ENCODE results near the gene EFL1. TPM values are rescaled to one million over a fixed set of nuclear protein-coding genes. Genes with fewer than 3 reads are reported as not detected.
"Not testable (repeated sequence)": the region's sequence is repeated elsewhere in the genome, so short reads cannot be mapped to it uniquely, and the experiment has no call there.

EFL1 gene
- total RNA-seq, 1 experiment from 2014 or later: 17.2 TPM

DNA sequence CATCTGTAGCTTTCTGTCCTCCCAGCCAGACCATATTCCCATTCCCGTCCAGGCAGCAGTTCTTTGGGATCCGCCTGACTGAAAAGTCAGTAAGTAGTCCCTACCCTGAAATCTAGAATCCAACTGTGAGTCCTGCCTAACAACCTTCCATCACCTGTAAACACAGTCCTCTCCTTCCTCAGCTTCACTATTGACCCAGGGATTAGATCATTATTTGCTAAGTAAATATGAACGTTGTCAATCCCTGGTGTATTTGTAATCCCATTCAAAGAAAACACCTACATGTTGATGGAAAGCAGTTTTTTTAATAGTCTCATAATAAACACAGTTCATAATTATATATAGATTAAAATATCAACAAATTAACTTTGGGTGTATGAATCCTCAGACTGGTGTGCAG lies 816 bp upstream of the EFL1 start:
- ChIA-PET POLR2A (ENCODE audit: unreplicated experiment) (no interaction called here), CTCF (no interaction called here)
- intact Hi-C loops (cut with micrococcal nuclease; ENCODE audit: unreplicated experiment): no loop called here
- peak overlapping the region; percentile 79 for H2AFZ ChIP-seq
- H3K9me2 ChIP-seq (ENCODE audit: insufficient read depth): no peaks in the 10 kb centered on the region
- H3F3A ChIP-seq (ENCODE audit: insufficient read depth, low read depth): peaks cover 12% of the 10 kb centered on the region; the same call in 1 of the 2 replicates
- no peaks in the 10 kb centered on the region for H4K20me1 ChIP-seq (ENCODE audit: insufficient read depth)
- peaks cover 8% of the 10 kb centered on the region; the same call in 1 of the 2 replicates for H3K36me3 ChIP-seq (ENCODE audit: low read depth)
- peak overlapping the region; percentile 87 for H3K4me2 ChIP-seq
- no peaks in the 10 kb centered on the region for H3K9me3 ChIP-seq (ENCODE audit: insufficient read depth, low read depth)
- peak overlapping the region; percentile 58 for H3K4me3 ChIP-seq
- H3K4me1 ChIP-seq (replicated peaks; ENCODE audit: insufficient read depth): peaks cover 17% of the 10 kb centered on the region
- no peaks in the 10 kb centered on the region for H3K27me3 ChIP-seq (ENCODE audit: insufficient read depth, low read depth)
- H3K79me2 ChIP-seq (ENCODE audit: low read depth): peaks cover 25% of the 10 kb centered on the region
- TF ChIP-seq EZH2 (IDR thresholded peaks at IDR 0.05; ENCODE audit: low read depth) (no peak), CTCF (conservative IDR thresholded peaks at IDR 0.05) (no peak)
- BruUV-seq (replicated peaks): no TSS peak
- no peak overlapping the region for H3K27ac ChIP-seq
- DNase-seq: peak in 1 of 2 experiments; percentile 83

GRCh38 chr15:82261566-82262421 lies 740 bp downstream of the EFL1 start:
- H3K9me3 ChIP-seq (ENCODE audit: insufficient read depth, low read depth); H4K20me1 ChIP-seq (ENCODE audit: insufficient read depth); POLR2A ChIA-PET (ENCODE audit: unreplicated experiment); H3K36me3 ChIP-seq (ENCODE audit: low read depth); CTCF ChIA-PET; H3K9me2 ChIP-seq (ENCODE audit: insufficient read depth); intact Hi-C loops (cut with micrococcal nuclease; ENCODE audit: unreplicated experiment); H3K27me3 ChIP-seq (ENCODE audit: insufficient read depth, low read depth): not testable (repeated sequence)
- TSS peak; percentile 34 for BruUV-seq (replicated peaks)
- Histone ChIP-seq H3K27ac (peak overlapping the region; percentile 47), H3K4me3 (peak overlapping the region; percentile 58), H3K4me1 (replicated peaks; ENCODE audit: insufficient read depth) (peaks cover 17% of the 10 kb centered on the region), H2AFZ (peak overlapping the region; percentile 79), H3F3A (ENCODE audit: insufficient read depth, low read depth) (peaks cover 12% of the 10 kb centered on the region; the same call in 1 of the 2 replicates), H3K4me2 (peak overlapping the region; percentile 87), H3K79me2 (ENCODE audit: low read depth) (peaks cover 25% of the 10 kb centered on the region)
- DNase-seq: peak; percentile 37 to 59

GRCh38 chr15:82248261-82248660 lies 14.3 kb downstream of the EFL1 start:
- H4K20me1 ChIP-seq (ENCODE audit: insufficient read depth); H3K36me3 ChIP-seq (ENCODE audit: low read depth); H3K27me3 ChIP-seq (ENCODE audit: insufficient read depth, low read depth); intact Hi-C loops (cut with micrococcal nuclease; ENCODE audit: unreplicated experiment); H3K4me2 ChIP-seq; DNase-seq; H3K4me3 ChIP-seq; H3K9me2 ChIP-seq (ENCODE audit: insufficient read depth); H3K4me1 ChIP-seq (replicated peaks; ENCODE audit: insufficient read depth); H2AFZ ChIP-seq; BruUV-seq (replicated peaks); H3F3A ChIP-seq (ENCODE audit: insufficient read depth, low read depth); H3K9me3 ChIP-seq (ENCODE audit: insufficient read depth, low read depth); H3K79me2 ChIP-seq (ENCODE audit: low read depth); H3K27ac ChIP-seq; POLR2A ChIA-PET (ENCODE audit: unreplicated experiment): not testable (repeated sequence)
- CTCF ChIA-PET: interaction anchor here (0.7 kb wide), 1 partner anchor 1467 kb away, joined by 4 read pairs; no protein-coding TSS in a partner anchor

- H3K36me3 ChIP-seq (ENCODE audit: low read depth); H3F3A ChIP-seq (ENCODE audit: insufficient read depth, low read depth); H2AFZ ChIP-seq; intact Hi-C loops (cut with micrococcal nuclease; ENCODE audit: unreplicated experiment); BruUV-seq (replicated peaks); DNase-seq; H3K79me2 ChIP-seq (ENCODE audit: low read depth); H3K4me3 ChIP-seq; H3K9me2 ChIP-seq (ENCODE audit: insufficient read depth); H3K4me1 ChIP-seq (replicated peaks; ENCODE audit: insufficient read depth); H3K4me2 ChIP-seq; H3K9me3 ChIP-seq (ENCODE audit: insufficient read depth, low read depth); H4K20me1 ChIP-seq (ENCODE audit: insufficient read depth); H3K27ac ChIP-seq; POLR2A ChIA-PET (ENCODE audit: unreplicated experiment); CTCF ChIA-PET; H3K27me3 ChIP-seq (ENCODE audit: insufficient read depth, low read depth): not testable (repeated sequence)
Measured at GRCh38 chr15:82245956-82246355, 16.6 kb downstream of the EFL1 start.

DNA sequence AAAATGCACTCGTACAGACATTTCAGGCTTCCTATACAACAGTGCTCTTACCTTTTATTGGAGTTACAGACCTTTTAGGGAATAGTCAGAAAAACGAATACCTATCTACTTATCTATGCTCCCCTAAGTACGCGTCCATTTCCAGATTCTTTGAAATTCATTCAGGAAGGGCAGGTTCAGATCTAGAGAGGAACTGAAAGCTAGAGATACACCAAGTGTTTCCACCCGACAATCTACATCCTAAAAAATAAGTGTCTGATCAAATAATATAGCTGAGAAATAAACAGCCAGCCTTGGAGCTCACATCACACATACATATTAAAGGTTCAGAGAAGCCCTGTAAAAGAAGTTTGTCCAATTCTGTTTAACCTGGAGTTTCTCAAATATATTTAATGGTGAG lies 18.9 kb downstream of the EFL1 start:
- H2AFZ ChIP-seq; H3F3A ChIP-seq (ENCODE audit: insufficient read depth, low read depth); H3K4me1 ChIP-seq (replicated peaks; ENCODE audit: insufficient read depth); intact Hi-C loops (cut with micrococcal nuclease; ENCODE audit: unreplicated experiment); H3K9me3 ChIP-seq (ENCODE audit: insufficient read depth, low read depth); H3K79me2 ChIP-seq (ENCODE audit: low read depth); DNase-seq; H4K20me1 ChIP-seq (ENCODE audit: insufficient read depth); H3K36me3 ChIP-seq (ENCODE audit: low read depth); H3K9me2 ChIP-seq (ENCODE audit: insufficient read depth); H3K27me3 ChIP-seq (ENCODE audit: insufficient read depth, low read depth); H3K4me3 ChIP-seq; POLR2A ChIA-PET (ENCODE audit: unreplicated experiment); H3K4me2 ChIP-seq; H3K27ac ChIP-seq; BruUV-seq (replicated peaks); CTCF ChIA-PET: not testable (repeated sequence)

GRCh38 chr15:82241836-82242499 lies 20.6 kb downstream of the EFL1 start:
- H3K27ac ChIP-seq; H3K36me3 ChIP-seq (ENCODE audit: low read depth); H3K4me2 ChIP-seq: not testable (repeated sequence)

More at GRCh38 chr15:82241836-82242499, 20.6 kb downstream of the EFL1 start:
- H3K27me3 ChIP-seq (ENCODE audit: insufficient read depth, low read depth); intact Hi-C loops (cut with micrococcal nuclease; ENCODE audit: unreplicated experiment); H3K9me3 ChIP-seq (ENCODE audit: insufficient read depth, low read depth); POLR2A ChIA-PET (ENCODE audit: unreplicated experiment); H3K9me2 ChIP-seq (ENCODE audit: insufficient read depth); CTCF ChIA-PET; H4K20me1 ChIP-seq (ENCODE audit: insufficient read depth); H3F3A ChIP-seq (ENCODE audit: insufficient read depth, low read depth); H3K4me1 ChIP-seq (replicated peaks; ENCODE audit: insufficient read depth); BruUV-seq (replicated peaks); DNase-seq; H3K4me3 ChIP-seq; H2AFZ ChIP-seq; H3K79me2 ChIP-seq (ENCODE audit: low read depth): not testable (repeated sequence)
